Measurements from ENCODE around the gene TNRC18. TPM values are rescaled to one million over a fixed set of nuclear protein-coding genes. Genes with fewer than 3 reads are reported as not detected.
"Not testable (repeated sequence)": the region's sequence is repeated elsewhere in the genome, so short reads cannot be mapped to it uniquely, and the experiment has no call there.

TNRC18 gene
- total and polyA plus RNA-seq, 8 donors = 94.4 to 164 (median 133) TPM

- ATAC-seq (no peak), DNase-seq (no peak)
- Histone ChIP-seq H3K27me3 (peaks cover 0 to 9% of the 10 kb centered on the region in 2 donors), H3K27ac (no peak overlapping the region), H3K4me1 (no peaks in the 10 kb centered on the region), H3K4me3 (no peak overlapping the region), H3K36me3 (no peaks in the 10 kb centered on the region), H3K9me3 (no peaks in the 10 kb centered on the region)
- intact Hi-C loops (cut with DNase I) = no loop called here
- no peak for TF ChIP-seq CTCF (IDR thresholded peaks at IDR 0.05)
Measured at GRCh38 chr7:5289355-5289754, 134.3 kb downstream of the TNRC18 start.

- H3K4me3 ChIP-seq; H3K4me1 ChIP-seq; H3K27ac ChIP-seq; ATAC-seq; DNase-seq; H3K9me3 ChIP-seq; H3K36me3 ChIP-seq; intact Hi-C loops (cut with DNase I): not testable (repeated sequence)
- peaks cover under 1 to 17% of the 10 kb centered on the region in 2 donors for H3K27me3 ChIP-seq
Measured at GRCh38 chr7:5288560-5288959, 135.1 kb downstream of the TNRC18 start.

- H3K4me1 ChIP-seq = peaks cover 0 to 10% of the 10 kb centered on the region in 2 donors
- no peak overlapping the region for H3K4me3 ChIP-seq
- no peak overlapping the region for H3K27ac ChIP-seq
- no peaks in the 10 kb centered on the region for H3K9me3 ChIP-seq
- ATAC-seq (no peak), DNase-seq (no peak)
- no peaks in the 10 kb centered on the region for H3K36me3 ChIP-seq
- no peak for TF ChIP-seq CTCF (IDR thresholded peaks at IDR 0.05)
- intact Hi-C loops (cut with DNase I) = no loop called here
- H3K27me3 ChIP-seq = peaks cover 4 to 24% of the 10 kb centered on the region in 2 donors
Measured at GRCh38 chr7:5287802-5288201, 135.8 kb downstream of the TNRC18 start.

GRCh38 chr7:5287373-5287772 is 136.3 kb downstream of the TNRC18 start:
- DNase-seq; H3K36me3 ChIP-seq; ATAC-seq; H3K4me1 ChIP-seq; H3K27ac ChIP-seq; intact Hi-C loops (cut with DNase I); H3K9me3 ChIP-seq; H3K4me3 ChIP-seq: not testable (repeated sequence)
- peaks cover 4 to 24% of the 10 kb centered on the region in 2 donors for H3K27me3 ChIP-seq

- ATAC-seq (no peak), DNase-seq (no peak)
- H3K4me3 ChIP-seq = no peak overlapping the region
- H3K27me3 ChIP-seq = peaks cover 4 to 24% of the 10 kb centered on the region in 2 donors
- H3K4me1 ChIP-seq = peaks cover 0 to 10% of the 10 kb centered on the region in 2 donors
- H3K36me3 ChIP-seq = no peaks in the 10 kb centered on the region
- H3K27ac ChIP-seq = no peak overlapping the region
- no peaks in the 10 kb centered on the region for H3K9me3 ChIP-seq
- TF ChIP-seq CTCF (IDR thresholded peaks at IDR 0.05) = no peak
- intact Hi-C loops (cut with DNase I) = no loop called here
Measured at GRCh38 chr7:5286933-5287332, 136.7 kb downstream of the TNRC18 start.

- Histone ChIP-seq H3K27ac (no peak overlapping the region), H3K4me1 (peaks cover 0 to 10% of the 10 kb centered on the region in 2 donors), H3K36me3 (no peaks in the 10 kb centered on the region), H3K27me3 (peaks cover 4 to 34% of the 10 kb centered on the region in 2 donors), H3K9me3 (no peaks in the 10 kb centered on the region), H3K4me3 (no peak overlapping the region)
- intact Hi-C loops (cut with DNase I) = no loop called here
- peak; percentile 67 for ATAC-seq
- no peak for TF ChIP-seq CTCF (IDR thresholded peaks at IDR 0.05)
- peak in 2 of 4 donors; percentile 33 to 69 for DNase-seq
Measured at GRCh38 chr7:5284304-5285281, 139.0 kb downstream of the TNRC18 start.

Measured in left lung (tissue), 10 donors.